IMR-90 (cell line): ENCODE results near the gene NPAS3.

Experiments used
- CTCF ChIP-seq: conservative IDR thresholded peaks from 2 replicates; pipeline ENCODE4 v1.5.1; 2012; ENCODE audit warnings: mild to moderate bottlenecking, low read depth, low read length, improper control_type of control experiment
- MAFK ChIP-seq: IDR thresholded peaks from 2 replicates; pipeline ENCODE4 v1.6.1; 2012; ENCODE audit warnings: low read depth, low read length, improper control_type of control experiment
- MAZ ChIP-seq: IDR thresholded peaks from 2 replicates; pipeline ENCODE4 v1.6.1; 2012; ENCODE audit warnings: low read depth, mild to moderate bottlenecking, low read length, improper control_type of control experiment, moderate library complexity, borderline replicate concordance
- NFE2L2 ChIP-seq: fragments of 150-350 bp; IDR thresholded peaks from 2 replicates; pipeline ENCODE4 v1.6.1; 2016; ENCODE audit warnings: low read depth, mild to moderate bottlenecking, low read length
- POLR2A ChIP-seq: IDR thresholded peaks from 2 replicates; pipeline ENCODE4 v1.6.1; 2012; ENCODE audit warnings: mild to moderate bottlenecking, low read depth, low read length

GRCh38 chr14:33576014-33576413 is 637.3 kb downstream of the NPAS3 start:
- TF ChIP-seq CTCF (no peak), MAFK (no peak), NFE2L2 (no peak), POLR2A (no peak), MAZ (no peak)
